ENCODE data around the gene FOXP1. TPM values are rescaled to one million over a fixed set of nuclear protein-coding genes. Genes with fewer than 3 reads are reported as not detected.

FOXP1 gene
- polyA plus RNA-seq, 1 experiment: 56.6 TPM

- no peak overlapping the region for H3K27ac ChIP-seq (ENCODE audit: low read depth, low read length)
- H3K9me3 ChIP-seq (ENCODE audit: control insufficient read depth, insufficient read depth, low read length): no peaks in the 10 kb centered on the region; the same call in 1 of the 2 replicates
- no peak for DNase-seq (ENCODE audit: low read depth, low spot score)
- H3K4me3 ChIP-seq (ENCODE audit: low read depth, low read length): no peak overlapping the region
- no peaks in the 10 kb centered on the region for H3K27me3 ChIP-seq (ENCODE audit: control insufficient read depth, insufficient read depth, low read length)
- CTCF ChIA-PET: interaction anchor here (1.7 to 5.1 kb wide), 3 partner anchors 14 to 81 kb away, joined by 10 to 18 read pairs (median 13); no protein-coding TSS in a partner anchor
- no peak for TF ChIP-seq CTCF (IDR thresholded peaks at IDR 0.05; ENCODE audit: low read depth, low read length)
- POLR2A ChIA-PET: interaction anchor here (0.6 to 0.7 kb wide), 3 partner anchors 72 to 1861 kb away, joined by 3 to 7 read pairs (median 3); no protein-coding TSS in a partner anchor
Measured at GRCh38 chr3:71600646-71601288, 17.2 kb upstream of the FOXP1 start.

GRCh38 chr3:71599416-71599815, 15.9 kb upstream of the FOXP1 start:
- no peak for TF ChIP-seq CTCF (IDR thresholded peaks at IDR 0.05; ENCODE audit: low read depth, low read length)
- Histone ChIP-seq H3K27ac (ENCODE audit: low read depth, low read length) (peak overlapping the region; percentile 41), H3K27me3 (ENCODE audit: control insufficient read depth, insufficient read depth, low read length) (no peaks in the 10 kb centered on the region), H3K9me3 (ENCODE audit: control insufficient read depth, insufficient read depth, low read length) (no peaks in the 10 kb centered on the region; the same call in 1 of the 2 replicates), H3K4me3 (ENCODE audit: low read depth, low read length) (no peak overlapping the region)
- DNase-seq (ENCODE audit: low read depth, low spot score): no peak
- POLR2A ChIA-PET: interaction anchor here (0.7 kb wide), 1 partner anchor 15 kb away, joined by 4 read pairs; no protein-coding TSS in a partner anchor
- CTCF ChIA-PET: interaction anchor here (0.6 to 5.1 kb wide), 3 partner anchors 12 to 542 kb away, joined by 3 to 18 read pairs (median 13); no protein-coding TSS in a partner anchor

GRCh38 chr3:71598292-71598691, 14.8 kb upstream of the FOXP1 start:
- Histone ChIP-seq H3K9me3 (ENCODE audit: control insufficient read depth, insufficient read depth, low read length) (no peaks in the 10 kb centered on the region; the same call in 1 of the 2 replicates), H3K27ac (ENCODE audit: low read depth, low read length) (no peak overlapping the region), H3K27me3 (ENCODE audit: control insufficient read depth, insufficient read depth, low read length) (no peaks in the 10 kb centered on the region), H3K4me3 (ENCODE audit: low read depth, low read length) (no peak overlapping the region)
- ChIA-PET CTCF (interaction anchor here (0.8 to 5.1 kb wide), 3 partner anchors 9 to 83 kb away, joined by 3 to 18 read pairs (median 13); no protein-coding TSS in a partner anchor), POLR2A (no interaction called here)
- TF ChIP-seq CTCF (IDR thresholded peaks at IDR 0.05; ENCODE audit: low read depth, low read length): no peak
- DNase-seq (ENCODE audit: low read depth, low spot score): no peak

- Histone ChIP-seq H3K27me3 (ENCODE audit: control insufficient read depth, insufficient read depth, low read length) (no peaks in the 10 kb centered on the region), H3K27ac (ENCODE audit: low read depth, low read length) (no peak overlapping the region), H3K9me3 (ENCODE audit: control insufficient read depth, insufficient read depth, low read length) (no peaks in the 10 kb centered on the region; the same call in 1 of the 2 replicates), H3K4me3 (ENCODE audit: low read depth, low read length) (no peak overlapping the region)
- ChIA-PET CTCF (interaction anchor here (0.6 to 5.1 kb wide), 6 partner anchors 10 to 413 kb away, joined by 3 to 18 read pairs (median 3); no protein-coding TSS in a partner anchor), POLR2A (no interaction called here)
- DNase-seq (ENCODE audit: low read depth, low spot score): no peak
- no peak for TF ChIP-seq CTCF (IDR thresholded peaks at IDR 0.05; ENCODE audit: low read depth, low read length)
Measured at GRCh38 chr3:71597286-71597685, 13.8 kb upstream of the FOXP1 start.

GRCh38 chr3:71593106-71593505, 9.6 kb upstream of the FOXP1 start:
- DNase-seq (ENCODE audit: low read depth, low spot score): no peak
- TF ChIP-seq CTCF (IDR thresholded peaks at IDR 0.05; ENCODE audit: low read depth, low read length): no peak
- no peaks in the 10 kb centered on the region for H3K27me3 ChIP-seq (ENCODE audit: control insufficient read depth, insufficient read depth, low read length)
- no peak overlapping the region for H3K27ac ChIP-seq (ENCODE audit: low read depth, low read length)
- H3K4me3 ChIP-seq (ENCODE audit: low read depth, low read length): no peak overlapping the region
- peaks cover 2% of the 10 kb centered on the region for H3K9me3 ChIP-seq (ENCODE audit: control insufficient read depth, insufficient read depth, low read length)
- ChIA-PET CTCF (interaction anchor here (1.2 to 2.6 kb wide), 2 partner anchors 88 to 288 kb away, joined by 3 to 8 read pairs; no protein-coding TSS in a partner anchor), POLR2A (no interaction called here)

Measured in AG04450 (cell line).